GM19239 (cell line): ENCODE data around the gene SLC8A1.

ENCODE experiments used
- DNase-seq: peaks from one replicate; pipeline ENCODE4 v3.0.0; 2011; ENCODE audit warnings: low spot score; ENCODE audit not compliant: insufficient read length
- FAIRE-seq: peaks from 2 replicates; lab custom pipeline; 2011; peaks lifted over from hg19 to GRCh38; lab: Jason Lieb, UNC

Gene SLC8A1

DNA sequence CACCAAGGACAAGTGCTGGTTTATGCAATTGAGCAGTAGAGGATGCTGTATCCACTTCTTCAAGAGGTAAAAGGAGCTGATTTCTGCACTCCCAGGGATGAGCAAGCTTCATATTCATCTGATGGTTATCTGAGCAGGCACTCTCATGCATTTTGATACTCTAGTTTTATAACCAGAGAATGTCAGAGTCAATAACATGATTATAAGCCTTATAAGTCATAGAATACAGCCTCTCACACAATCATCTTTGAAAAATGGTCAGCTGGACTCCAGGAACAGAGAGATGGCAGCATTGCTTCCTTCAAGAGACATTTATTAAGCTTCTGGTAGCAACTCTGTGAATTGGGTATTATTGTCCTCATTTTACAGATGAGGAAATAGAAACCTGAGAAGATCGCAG is 167.1 kb downstream of the SLC8A1 start:
- FAIRE-seq (no peak), DNase-seq (no peak)

DNA sequence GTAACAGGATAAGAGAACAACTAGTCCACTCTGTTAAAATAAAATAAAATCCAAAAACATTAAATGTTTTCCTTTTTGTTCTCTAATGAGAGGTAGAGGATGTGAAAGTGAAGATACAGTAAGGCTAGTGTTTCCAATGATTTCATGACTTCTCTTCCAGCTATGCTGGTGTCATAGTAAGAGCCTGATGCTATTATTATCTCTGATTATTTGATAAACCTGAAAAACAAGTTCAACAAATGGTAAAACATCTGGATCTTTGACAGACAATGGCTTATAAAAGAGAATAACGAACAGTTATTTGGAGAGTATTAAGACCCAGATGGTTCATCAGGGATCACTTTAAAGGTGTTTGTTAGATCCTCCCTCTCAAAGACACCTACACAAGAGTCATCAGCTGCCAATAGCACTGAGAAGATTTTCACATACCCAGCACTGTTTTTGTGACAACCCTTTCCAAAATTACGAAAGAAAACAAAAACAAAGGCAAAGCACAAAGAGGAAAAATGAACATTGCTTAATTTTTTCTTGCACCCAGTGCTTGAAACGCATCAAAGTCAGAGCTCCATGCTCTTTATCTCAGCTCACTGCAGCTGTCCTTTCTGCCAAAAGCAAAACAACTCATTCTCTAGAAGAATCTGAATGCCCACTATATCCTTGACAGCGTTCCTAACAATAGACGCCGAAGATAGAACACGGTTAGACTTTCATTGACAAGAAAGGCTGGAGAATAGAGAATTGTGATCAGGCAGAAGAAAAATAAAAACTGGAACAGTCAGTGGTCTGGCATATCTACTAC is 168.6 kb downstream of the SLC8A1 start:
- DNase-seq: no peak

DNA sequence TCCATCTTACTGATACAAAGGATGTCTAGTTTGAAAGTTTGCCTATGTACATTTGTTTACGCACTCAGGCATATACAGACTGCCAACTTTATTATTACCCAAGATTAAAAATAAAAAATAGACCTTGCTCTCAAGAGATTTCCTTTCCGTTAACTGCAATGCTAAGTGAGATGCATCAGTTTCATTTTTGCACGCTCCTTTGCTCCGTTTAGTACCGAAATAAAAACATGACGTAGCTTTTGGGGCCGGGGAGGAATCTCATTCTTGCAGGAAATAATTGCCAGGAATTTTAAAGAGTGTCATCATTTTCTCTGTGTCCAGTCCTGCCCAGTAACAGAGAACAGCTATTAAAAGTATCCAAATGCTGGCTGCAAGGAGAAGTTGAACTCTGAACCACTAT is 169.5 kb downstream of the SLC8A1 start:
- peak; percentile 59 for FAIRE-seq
- DNase-seq: no peak

More for the DNA sequence above, 168.6 kb downstream of the SLC8A1 start:
- FAIRE-seq: no peak

DNA sequence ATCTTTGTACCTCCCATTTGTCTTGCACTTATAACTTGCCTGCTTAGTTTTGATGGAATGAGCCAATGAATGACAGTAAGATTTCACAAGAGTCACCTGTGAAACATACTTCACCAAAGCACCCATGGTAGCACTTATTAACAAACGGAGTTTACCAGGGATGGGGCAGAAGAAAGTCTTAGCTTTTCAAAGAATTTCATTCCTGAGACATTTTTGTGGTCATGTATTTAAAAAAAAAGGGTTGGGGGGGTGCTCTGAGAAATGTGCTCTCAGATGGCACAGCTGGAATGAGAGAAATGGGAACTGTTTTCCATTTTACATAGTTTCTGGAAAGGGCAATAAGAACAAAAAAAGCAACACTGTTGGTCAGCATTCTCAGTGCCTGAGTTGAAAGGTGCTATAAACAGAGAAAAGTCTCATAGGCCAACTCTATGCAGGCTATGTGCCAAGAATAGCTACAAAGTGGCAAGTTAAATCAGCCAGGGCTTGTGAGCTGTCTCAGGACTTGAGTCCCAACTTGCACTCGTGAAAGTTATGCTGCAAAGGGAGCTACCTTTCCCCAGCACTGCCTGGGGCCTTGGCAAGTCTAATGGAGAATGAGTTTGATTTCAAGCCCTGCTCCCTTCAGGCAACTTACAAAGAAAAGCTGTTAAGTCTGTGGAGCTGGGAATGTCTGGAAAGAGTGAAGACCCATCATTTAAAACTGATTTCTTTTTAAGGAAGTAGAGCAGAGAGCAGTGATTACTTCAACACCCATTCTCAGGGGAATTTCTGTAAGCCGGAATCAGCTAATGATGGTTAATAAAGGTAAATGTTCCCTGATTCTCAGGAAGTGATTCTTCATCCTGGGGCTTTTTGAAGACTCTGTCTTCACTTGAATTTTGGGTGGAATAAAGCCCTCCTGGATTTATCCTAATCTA is 170.6 kb downstream of the SLC8A1 start:
- FAIRE-seq: peak; percentile 44
- DNase-seq: no peak

DNA sequence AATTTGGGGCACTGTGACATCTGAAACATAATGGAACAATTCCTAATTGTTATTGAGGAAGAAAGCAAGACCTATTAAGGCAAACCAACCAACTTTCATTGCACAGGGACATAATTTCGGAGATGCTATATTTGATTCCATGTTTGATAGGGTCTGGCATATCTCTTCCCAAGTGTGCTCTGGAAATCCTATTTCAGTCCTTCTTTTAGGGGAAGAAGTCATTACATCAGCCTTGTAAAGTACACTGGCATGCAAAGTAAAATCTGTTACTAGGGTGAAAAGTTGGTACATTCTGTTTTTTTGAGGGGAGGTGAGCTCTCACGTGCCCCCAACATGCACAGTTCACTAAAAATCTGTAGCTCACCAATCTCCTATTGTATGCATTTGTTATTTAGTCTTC is 172.4 kb downstream of the SLC8A1 start:
- FAIRE-seq (no peak), DNase-seq (no peak)

DNA sequence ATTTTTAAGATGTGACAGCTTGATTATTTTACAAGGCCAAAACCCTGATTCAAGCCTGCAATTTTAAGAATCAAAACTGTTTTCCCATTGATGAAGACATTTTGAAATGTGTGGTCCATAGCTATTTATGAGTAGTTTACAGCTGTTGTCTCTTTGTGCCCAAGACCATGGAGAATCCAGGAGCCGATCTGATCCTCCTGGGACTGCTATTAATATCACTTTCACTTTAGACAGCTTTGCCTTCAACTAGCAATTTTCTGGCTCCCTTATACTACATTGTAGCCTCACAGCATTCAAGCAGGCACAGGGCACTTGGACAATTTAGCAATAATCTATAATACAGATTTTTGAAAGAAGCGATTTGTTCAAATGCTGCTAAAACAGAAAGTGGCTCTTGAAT is 172.9 kb downstream of the SLC8A1 start:
- no peak for FAIRE-seq
- no peak for DNase-seq

DNA sequence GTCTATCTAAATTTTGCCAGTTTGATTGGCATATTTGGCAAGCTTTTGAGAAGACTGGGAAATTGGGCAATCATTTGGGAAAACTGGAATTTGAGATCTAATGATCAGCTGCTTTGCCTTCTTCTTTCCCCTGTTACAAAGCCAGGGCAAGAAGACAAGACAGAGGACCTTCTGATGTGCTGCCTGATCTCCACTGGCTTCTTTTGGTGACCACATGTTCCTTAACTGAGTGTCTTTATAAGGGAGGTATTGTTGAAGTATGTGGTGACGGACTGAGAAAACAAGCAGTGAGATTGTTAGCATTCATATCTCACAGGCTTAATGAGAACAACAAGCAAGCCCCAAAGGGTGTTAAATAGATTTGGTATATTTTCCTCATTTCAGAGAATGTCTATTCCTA is 175.8 kb downstream of the SLC8A1 start:
- DNase-seq: no peak

DNA sequence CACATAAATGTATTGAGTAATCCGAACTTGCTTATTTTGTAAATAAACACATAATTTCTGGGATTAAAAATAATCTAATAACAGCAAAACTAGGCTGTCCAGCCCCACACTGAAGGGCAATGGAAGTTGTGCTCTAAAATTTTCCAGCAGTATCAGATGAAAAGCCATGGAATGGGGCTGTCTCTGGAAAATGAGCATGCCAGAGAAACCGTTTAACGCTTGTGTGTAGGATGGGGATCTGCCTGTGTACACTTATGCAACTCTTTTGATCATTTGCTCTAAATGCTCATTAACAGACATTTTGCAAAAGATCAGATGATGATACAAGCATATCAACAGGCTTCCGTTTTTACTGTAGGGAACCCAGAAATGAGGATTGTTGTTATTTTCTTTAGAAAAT is 177.6 kb downstream of the SLC8A1 start:
- no peak for DNase-seq
- FAIRE-seq: no peak

More for the DNA sequence above, 175.8 kb downstream of the SLC8A1 start:
- no peak for FAIRE-seq

DNA sequence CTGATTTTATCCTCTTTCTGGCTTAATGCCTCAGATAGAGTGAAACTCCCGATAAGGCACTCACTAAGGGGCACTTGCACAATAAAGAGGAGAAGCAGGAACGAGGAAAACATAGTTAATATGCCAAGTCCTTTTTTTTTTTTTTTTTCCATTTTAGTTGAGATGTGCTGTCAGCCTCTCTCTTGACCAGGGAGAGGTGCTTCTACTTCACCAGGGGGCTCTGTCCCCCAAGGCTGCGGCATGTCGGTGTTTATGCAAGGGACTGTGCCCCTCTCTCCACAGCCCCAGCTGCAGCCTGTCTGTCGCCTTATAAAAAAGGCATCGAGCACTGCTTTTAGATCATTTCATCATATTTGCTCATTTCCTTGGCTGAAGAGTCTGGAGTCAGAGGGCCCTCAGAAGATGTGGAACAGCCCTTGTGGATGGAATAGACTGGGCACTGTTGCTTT is 178.1 kb downstream of the SLC8A1 start:
- FAIRE-seq: no peak

DNA sequence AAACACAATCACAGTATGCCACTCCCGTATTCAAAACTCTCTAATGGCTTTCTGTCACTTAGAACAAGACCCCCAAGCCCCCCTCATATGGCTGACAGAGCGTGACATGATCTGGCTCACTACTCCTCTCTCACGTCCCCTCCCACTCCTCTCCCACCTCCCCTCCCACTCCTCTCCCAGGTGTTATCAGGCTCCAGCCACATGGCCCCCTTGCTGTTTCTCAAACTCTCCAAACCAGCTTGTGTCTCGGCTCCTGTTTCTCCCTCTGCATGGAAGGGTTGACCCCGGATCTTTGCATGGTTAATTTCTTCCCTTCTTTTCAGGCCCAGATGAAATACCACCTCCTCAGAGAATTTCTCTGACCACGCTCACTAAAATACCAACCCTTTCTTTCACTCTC is 180.8 kb downstream of the SLC8A1 start:
- FAIRE-seq (no peak), DNase-seq (no peak)

More for the DNA sequence above, 178.1 kb downstream of the SLC8A1 start:
- no peak for DNase-seq

DNA sequence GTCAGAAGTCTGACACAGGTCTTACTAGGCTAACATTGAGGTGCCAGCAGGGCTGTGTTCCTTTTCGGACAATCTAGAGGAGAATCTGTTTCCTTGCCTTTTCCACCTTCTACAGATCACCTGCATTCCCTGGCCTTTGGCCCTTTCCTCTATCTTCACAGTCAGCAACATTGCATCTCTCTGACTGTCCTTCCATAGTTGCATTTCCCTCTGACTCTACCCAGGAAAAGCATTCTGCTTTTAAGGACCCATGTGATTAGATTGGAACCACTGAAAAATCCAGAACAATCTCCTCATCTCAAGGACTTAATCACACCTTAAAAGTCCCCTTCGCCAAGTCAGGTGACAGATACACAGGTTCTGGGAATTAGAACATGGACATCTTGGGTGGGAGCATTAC is 181.5 kb downstream of the SLC8A1 start:
- DNase-seq (no peak), FAIRE-seq (no peak)

DNA sequence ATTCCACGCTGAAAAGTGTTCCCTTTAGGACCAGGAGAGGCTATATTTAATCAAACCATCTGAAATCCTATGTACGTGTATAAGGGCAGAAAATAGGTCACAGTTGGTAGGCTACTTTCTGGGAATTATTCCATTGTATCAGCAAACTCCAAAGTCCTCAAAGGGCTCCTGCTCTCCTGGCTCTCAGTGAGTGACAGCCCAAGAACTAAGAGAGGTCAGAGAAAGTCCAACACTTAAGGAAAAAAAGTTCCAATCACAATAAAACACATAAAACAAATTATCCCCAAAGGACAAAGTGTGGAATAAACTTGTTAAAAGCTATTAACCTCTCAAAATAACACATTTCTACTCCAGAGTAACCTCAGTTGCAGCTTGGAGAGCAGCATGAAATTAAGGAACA is 183.3 kb downstream of the SLC8A1 start:
- DNase-seq (no peak), FAIRE-seq (no peak)

DNA sequence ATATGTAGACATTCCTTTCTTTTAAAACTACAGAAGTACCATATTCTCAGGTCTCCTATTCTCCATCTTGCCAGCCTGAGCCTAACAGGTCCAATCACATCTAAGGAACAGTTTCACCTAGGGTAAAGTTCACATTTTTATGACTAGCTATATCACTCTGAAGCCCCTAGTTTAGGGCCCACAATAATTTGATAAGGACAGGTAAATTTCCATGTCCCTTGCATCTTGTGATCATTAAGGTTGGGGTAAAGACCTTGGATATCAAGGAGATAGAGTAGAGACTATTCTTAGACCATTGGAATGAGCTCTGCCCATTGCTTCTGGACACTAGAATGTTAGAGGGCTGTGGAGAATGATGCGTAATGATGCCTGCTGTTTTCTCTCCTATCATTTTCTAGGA is 185.7 kb downstream of the SLC8A1 start:
- FAIRE-seq (no peak), DNase-seq (no peak)

DNA sequence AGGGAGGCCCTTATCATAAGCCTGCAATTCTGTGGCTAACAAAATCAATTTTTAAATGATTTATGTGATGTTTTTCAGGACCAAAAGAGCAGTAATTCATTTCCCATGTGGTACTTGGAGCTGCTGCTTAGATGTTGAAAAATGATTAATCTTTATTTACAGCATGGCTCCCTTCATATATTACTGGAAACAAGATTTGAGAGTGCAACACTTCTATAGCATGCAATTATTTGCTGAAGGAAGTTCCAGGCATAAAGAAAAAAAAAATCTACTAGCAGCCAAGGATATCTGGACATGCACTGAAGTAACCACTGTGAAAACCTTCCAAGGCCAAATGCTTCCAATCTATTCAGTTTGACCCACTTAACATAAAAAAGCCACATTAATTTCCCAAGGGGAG is 186.3 kb downstream of the SLC8A1 start:
- FAIRE-seq (no peak), DNase-seq (no peak)

DNA sequence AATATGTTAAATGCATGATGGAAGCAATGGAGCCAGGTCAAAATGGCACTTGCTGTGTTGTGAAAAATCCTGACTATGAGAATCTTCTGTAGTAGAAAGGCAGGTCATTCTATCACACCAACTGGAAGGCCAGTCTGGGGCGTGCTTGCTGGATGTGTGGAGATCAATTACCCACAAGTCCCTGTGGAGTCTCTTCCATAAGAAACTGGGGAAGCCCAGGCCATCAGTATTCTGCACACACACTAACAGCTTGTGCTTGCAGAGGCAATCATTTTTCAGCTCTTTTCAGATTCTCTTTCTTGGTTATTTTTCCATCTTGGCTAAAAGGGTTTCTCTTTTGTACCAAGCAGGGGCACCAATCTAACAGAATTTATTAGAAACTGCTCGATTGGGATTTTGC is 190.8 kb downstream of the SLC8A1 start:
- DNase-seq: no peak
- no peak for FAIRE-seq

DNA sequence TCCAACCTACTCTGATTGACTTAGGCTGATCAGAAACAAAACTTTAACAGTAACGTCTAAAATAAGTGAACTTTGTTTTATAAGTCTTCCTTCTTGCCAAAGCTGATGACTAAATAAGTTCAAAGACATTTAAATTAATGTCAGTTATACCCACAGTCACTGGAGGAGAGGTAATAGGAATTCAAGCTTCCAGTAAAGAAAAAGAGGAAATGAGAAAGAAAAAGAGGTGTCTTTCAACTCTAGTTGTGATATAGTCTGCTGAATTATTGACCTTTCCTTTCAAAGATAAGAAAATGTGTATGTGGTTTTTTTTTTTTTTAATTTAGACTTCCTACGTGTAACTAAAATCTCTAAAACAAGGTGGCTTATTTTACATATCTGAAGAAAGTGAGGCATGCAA is 191.5 kb downstream of the SLC8A1 start:
- FAIRE-seq (no peak), DNase-seq (no peak)

DNA sequence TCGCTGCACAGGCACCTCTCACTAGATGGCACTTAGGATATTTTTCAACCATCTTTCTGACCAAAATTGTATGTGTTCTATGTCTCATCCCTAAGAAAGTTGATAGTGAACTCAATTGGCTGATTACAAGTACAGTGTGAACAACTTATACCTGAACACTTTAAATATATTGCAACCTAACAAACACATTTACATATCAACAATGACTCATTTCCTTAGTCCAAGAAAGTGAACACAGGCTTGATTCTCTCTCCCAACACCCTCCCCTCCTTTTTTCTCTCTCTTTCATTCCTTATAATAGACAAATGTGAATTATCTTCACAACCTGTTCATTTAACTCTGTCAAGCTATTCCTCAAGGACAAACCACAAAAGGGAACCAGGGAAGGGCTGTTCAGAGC is 192.0 kb downstream of the SLC8A1 start:
- DNase-seq (no peak), FAIRE-seq (no peak)

DNA sequence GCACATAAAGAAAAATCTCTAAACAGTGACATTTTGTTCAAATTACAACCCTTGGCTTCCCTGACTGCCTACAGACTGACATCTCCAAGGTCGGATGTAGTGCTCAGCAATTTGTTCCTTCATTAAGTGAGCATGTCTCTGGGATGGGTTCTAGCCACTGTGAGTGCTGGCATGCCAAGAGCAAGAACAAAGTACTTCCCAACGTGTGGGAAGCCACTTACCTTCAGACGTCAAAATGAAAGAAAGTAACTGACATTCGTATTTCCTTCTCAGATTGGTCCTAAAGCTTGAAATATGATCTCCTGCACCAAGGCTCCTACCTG is 193.8 kb downstream of the SLC8A1 start:
- FAIRE-seq: no peak
- DNase-seq: no peak

DNA sequence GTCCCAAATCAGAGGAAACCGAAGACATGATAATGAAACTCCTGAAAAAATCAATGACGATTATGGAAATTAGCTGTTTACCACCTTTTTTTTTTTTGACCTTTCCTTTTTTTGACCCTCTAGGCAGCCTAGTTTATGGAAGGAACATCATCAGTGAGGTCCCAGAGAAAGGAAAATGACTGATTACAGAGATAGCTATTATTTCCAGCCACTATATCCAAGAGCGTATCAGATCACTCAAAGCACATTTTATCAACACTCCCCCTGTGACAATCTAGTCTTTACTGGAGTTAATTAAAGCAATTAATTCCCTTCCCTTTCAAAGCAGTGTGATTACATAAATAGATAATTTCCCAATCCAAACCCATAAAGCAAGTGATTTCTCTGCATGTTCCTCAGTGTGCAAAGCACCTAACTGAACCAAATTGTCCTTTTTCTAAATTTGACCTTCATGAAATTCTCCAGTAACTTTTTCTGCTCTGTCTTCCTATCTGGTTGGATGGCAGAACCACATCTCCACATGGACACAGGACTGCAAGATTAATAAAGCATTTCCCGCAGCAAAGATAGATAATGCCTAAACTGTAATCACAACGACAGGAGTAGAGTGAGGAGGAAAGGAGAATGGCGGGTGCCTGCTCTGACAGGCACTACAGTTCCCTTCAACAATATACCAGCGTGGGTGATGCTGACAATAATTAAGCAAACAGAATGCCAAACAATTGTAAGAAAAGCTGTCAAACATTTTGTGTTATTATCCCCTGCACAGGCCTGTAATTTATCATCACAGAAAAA is 194.4 kb downstream of the SLC8A1 start:
- FAIRE-seq (no peak), DNase-seq (no peak)

DNA sequence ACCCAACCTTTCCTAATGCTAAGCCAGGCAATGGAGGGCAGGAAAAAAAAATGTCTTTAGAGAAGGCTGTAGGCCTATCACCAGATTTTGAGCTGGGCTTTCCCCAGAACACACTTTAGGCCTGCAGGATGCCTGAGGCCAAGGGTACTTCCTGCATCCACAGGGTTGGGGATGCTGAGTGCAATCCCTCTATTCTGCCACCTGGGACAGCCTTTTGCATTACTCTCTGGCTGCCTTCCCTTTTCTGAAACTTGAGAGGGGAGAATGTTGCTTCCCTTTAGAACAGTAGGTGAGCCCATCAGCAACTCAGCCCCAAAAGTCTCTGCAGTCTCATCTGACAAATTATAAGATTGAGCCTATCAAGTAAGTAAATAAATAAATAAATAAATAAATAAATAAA is 195.2 kb downstream of the SLC8A1 start:
- FAIRE-seq (no peak), DNase-seq (no peak)

DNA sequence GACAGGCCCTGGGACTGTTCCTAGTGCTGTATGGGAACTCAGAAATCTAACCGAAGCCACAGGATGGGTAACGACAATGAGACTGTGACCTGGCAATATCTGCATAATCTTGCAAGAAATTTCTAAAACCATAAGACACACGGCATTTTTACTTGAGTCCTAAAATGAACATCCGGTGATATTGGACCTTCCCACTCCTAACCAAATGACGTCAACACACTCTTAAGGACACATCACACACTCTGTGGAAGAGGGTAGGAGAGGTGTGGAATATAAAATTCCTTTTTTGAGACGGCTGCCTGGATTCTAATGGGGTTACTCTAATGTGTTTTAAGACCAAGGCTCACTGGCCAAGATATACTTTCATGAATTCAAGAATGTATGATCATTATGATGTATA is 195.9 kb downstream of the SLC8A1 start:
- FAIRE-seq: no peak
- DNase-seq: no peak
